GM12874 (cell line): ENCODE data around the gene SP3.

ENCODE experiments used
- CTCF ChIP-seq: IDR thresholded peaks from 2 replicates; pipeline ENCODE4 v1.5.1; 2011; ENCODE audit warnings: low read depth, mild to moderate bottlenecking, control low read depth, low read length, moderate library complexity; ENCODE audit not compliant: insufficient read depth

Gene SP3

DNA sequence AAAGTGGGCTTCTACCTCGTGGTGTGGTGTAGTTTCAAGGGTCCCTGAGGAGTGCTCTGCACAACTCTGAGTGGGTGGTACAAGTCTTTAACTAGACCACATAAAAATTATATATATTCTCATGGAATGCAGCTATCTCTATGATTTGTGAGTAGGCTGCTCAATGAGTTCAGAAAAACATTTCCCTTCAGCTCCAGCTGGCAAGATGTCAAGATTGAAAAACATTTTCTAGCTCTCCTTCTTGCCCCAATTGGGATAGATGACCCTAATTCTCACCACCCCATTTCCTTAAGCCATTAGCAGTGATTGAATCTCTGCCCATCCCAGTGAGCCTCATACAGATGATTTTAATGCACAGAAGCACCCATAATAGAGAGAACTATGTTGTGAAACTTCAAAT, 28.3 kb upstream of the SP3 start:
- no peak for TF ChIP-seq CTCF

- TF ChIP-seq CTCF, result no peak
These were observed 26.8 kb upstream of the SP3 start for GRCh38 chr2:173991856-173992588.

- TF ChIP-seq CTCF, result no peak
These were observed 26.0 kb upstream of the SP3 start for GRCh38 chr2:173990970-173991819.

DNA sequence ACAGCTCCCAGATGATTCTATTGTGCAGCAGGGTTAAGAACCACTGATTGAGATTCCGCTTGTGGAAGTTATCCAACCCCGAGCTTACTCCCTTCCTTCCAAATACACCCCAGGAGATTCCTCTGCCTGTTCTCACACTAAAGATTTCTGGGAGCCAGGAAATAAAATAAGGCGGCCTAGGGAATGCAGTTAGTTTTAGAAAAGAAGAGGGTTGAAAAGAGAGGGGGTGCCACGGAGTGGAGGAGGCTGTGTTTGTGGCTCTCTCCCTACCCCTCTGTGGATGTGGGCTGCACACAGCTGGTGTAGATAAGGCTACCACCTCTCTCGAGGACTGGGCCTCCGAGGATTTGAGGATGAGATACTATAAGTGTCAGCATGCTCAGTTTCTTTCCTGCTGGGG, 25.1 kb upstream of the SP3 start:
- no peak for TF ChIP-seq CTCF

DNA sequence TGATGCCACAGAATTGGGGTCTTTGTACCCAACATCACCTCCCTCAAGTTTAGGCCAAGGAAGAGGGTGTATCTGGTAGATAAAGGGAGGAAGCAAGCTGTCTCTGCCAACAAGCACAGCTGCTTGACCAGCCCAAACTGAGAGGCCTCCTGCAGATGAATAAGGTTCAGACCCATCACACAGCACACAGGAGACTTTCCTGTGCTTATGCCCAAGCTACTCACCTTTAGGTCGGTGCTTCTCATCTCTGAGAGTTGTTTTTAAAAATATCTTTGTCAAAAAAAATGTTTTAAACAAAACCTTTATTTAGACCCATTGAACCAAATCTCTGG, 24.7 kb upstream of the SP3 start:
- TF ChIP-seq CTCF, result no peak

DNA sequence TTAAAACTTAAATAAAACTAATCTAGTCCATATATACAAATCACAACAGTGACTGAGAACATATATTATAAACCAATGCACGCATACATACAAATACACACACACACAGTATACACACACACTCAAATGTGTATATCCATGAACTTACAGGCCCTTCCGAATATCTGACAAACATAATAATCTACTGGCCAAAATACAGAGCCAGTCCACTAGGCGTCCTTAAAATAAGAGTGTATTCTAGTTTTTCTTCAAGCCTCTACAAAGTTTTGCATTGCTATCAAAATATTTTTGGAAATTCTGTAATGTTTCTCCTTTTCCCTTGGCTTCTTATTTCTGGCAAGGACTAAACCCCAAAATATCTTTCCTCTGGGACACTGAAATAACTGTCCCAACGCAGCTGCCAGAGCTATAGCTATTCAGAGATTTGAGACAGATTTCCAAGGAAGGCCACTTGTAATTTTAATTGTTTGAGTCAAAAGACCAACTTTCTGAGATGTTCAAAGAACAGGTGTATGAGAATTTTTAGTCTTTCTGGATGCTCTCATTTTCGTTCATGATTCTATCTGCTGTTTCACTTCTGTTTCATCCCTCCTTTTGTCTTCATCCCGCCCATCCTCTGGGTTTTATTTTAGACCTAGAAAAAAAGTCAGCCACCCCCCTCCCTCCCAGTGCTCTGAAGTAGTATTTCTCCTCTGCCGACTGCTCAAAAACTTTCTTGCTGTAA, 24.1 kb upstream of the SP3 start:
- TF ChIP-seq CTCF, result no peak

DNA sequence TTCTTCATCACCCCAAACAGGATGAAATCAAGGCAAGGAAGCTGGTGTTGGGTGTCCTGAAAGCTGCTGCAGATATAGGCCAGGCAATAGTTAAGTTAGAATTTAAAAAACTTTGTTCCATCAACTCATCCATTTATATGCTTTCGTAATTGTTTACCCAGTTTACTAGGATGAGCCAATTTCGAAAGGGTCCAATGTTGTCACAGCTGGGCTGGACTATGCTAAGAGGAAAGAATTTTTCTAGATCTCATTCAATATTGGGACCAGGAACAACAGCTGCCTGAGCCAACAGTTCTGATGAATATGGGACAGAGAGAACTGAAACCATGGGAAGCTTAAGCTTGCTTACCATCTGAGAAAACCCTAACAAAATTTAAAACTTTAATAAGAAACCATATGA, 21.6 kb upstream of the SP3 start:
- TF ChIP-seq CTCF, result no peak
